T-cell (primary cell): ENCODE measurements around the gene EIF1B. TPM values are rescaled to one million over a fixed set of nuclear protein-coding genes. Genes with fewer than 3 reads are reported as not detected.
A peak's percentile ranks its signal among the peaks of the same experiment; 100 is the strongest.
"Not testable (repeated sequence)": the region's sequence is repeated elsewhere in the genome, so short reads cannot be mapped to it uniquely, and the experiment has no call there.

Experiments used
- ATAC-seq, 4 experiments: fragments of 200-7000 bp in 3 of 4; fragments of 150-1000 bp in 1 of 4; cut with Tn5 transposase; replicated peaks in 1 of 4; 1 replicate in 3 of 4; 2 replicates in 1 of 4; pipeline ENCODE4 v1.10.0; 2021; ENCODE audit warnings: moderate library complexity in 3 of 4, mild to moderate bottlenecking in 2 of 4, moderate number of reproducible peaks in 1 of 4
- CTCF ChIA-PET, 2 donors: fragments of 300-600 bp; sonication (Branson Sonifier 250); formaldehyde crosslinking; loops; one replicate each; lab custom pipeline; 2022; ENCODE audit warnings: antibody characterized with exemption in 2 of 2; lab: Charles Lee
- POLR2A ChIA-PET, 2 donors: fragments of 300-600 bp; sonication (Branson Sonifier 250); formaldehyde crosslinking; loops; one replicate each; lab custom pipeline; 2022; ENCODE audit warnings: antibody characterized with exemption in 2 of 2; lab: Charles Lee
- DNase-seq, 35 experiments: peaks; one replicate each; pipeline versions ENCODE4 v3.0.0 to v3.0.0-alpha.2; 2013 to 2023
- H3K27ac ChIP-seq: one replicate; pipeline ENCODE4 v1.5.1; 2013; ENCODE audit warnings: low read length
- H3K27me3 ChIP-seq, 2 experiments: replicated peaks in 1 of 2; 1 replicate in 1 of 2; 2 replicates in 1 of 2; pipeline versions ENCODE4 v1.6.1 to v1.7.0; 2013; ENCODE audit warnings: low read length in 1 of 2, mixed read lengths in 1 of 2; ENCODE audit not compliant: control insufficient read depth in 2 of 2, insufficient read depth in 2 of 2; ENCODE audit errors: extremely low read depth in 1 of 2
- H3K36me3 ChIP-seq, 2 donors: 1 replicate in 1 of 2; 2 replicates in 1 of 2; pipeline versions ENCODE4 v1.6.1 to v1.7.0; 2013; ENCODE audit warnings: low read length in 1 of 2; ENCODE audit not compliant: control insufficient read depth in 2 of 2, insufficient read depth in 1 of 2; ENCODE audit errors: extremely low read depth in 1 of 2
- H3K4me1 ChIP-seq, 2 experiments: 1 replicate in 1 of 2; 2 replicates in 1 of 2; pipeline versions ENCODE4 v1.6.1 to v1.7.0; 2013; ENCODE audit warnings: low read length in 2 of 2, mixed read lengths in 1 of 2; ENCODE audit not compliant: insufficient read depth in 2 of 2, control insufficient read depth in 1 of 2; ENCODE audit errors: extremely low read depth in 1 of 2
- H3K4me3 ChIP-seq, 2 donors: 1 replicate in 1 of 2; 2 replicates in 1 of 2; pipeline versions ENCODE4 v1.5.1 to v1.7.0; 2013; ENCODE audit warnings: mild to moderate bottlenecking in 2 of 2, low read length in 1 of 2, moderate library complexity in 1 of 2; ENCODE audit not compliant: control insufficient read depth in 1 of 2; ENCODE audit errors: extremely low read depth in 1 of 2
- H3K9me3 ChIP-seq: 2 replicates; pipeline ENCODE4 v1.7.0; 2013
- H3K27ac Mint-ChIP-seq, 2 donors: one replicate each; pipeline ENCODE4 v1.8.0; 2020 to 2021; ENCODE audit warnings: mild to moderate bottlenecking in 2 of 2, mixed read lengths in 2 of 2
- H3K27me3 Mint-ChIP-seq, 2 donors: one replicate each; pipeline ENCODE4 v1.8.0; 2021 to 2022; ENCODE audit warnings: mixed read lengths in 2 of 2
- H3K36me3 Mint-ChIP-seq: one replicate; pipeline ENCODE4 v1.8.0; 2021; ENCODE audit warnings: mixed read lengths
- H3K4me1 Mint-ChIP-seq, 3 donors: one replicate each; pipeline ENCODE4 v1.8.0; 2020 to 2022; ENCODE audit warnings: mixed read lengths in 3 of 3, mild to moderate bottlenecking in 1 of 3
- H3K4me3 Mint-ChIP-seq, 3 donors: one replicate each; pipeline ENCODE4 v1.8.0; 2020 to 2022; ENCODE audit warnings: mild to moderate bottlenecking in 3 of 3, mixed read lengths in 3 of 3, moderate library complexity in 3 of 3
- H3K9me3 Mint-ChIP-seq, 3 donors: one replicate each; pipeline ENCODE4 v1.8.0; 2020 to 2022; ENCODE audit warnings: mixed read lengths in 3 of 3
- WGBS: methylation state at CpG from one replicate; pipeline ENCODE4 v1.1.5; 2013; ENCODE audit warnings: missing lambda C conversion rate; ENCODE audit not compliant: insufficient coverage; 5-methylcytosine and 5-hydroxymethylcytosine counted together
- total RNA-seq, 35 experiments: library from RNA in 6 of 35; stranded (reverse) in 6 of 35; fragments of 120-200 nt in 1 of 35; gene quantifications; one replicate each; pipeline versions ENCODE4 v1.2.1 to v1.2.4 and lab custom pipeline; 2013 to 2026

The EIF1B gene
- total RNA-seq, 5 donors from 2014 or later (not counting 1 experiment from before 2014, with no cell fraction given), result 39.7 to 70.0 (median 53.3) TPM

DNA sequence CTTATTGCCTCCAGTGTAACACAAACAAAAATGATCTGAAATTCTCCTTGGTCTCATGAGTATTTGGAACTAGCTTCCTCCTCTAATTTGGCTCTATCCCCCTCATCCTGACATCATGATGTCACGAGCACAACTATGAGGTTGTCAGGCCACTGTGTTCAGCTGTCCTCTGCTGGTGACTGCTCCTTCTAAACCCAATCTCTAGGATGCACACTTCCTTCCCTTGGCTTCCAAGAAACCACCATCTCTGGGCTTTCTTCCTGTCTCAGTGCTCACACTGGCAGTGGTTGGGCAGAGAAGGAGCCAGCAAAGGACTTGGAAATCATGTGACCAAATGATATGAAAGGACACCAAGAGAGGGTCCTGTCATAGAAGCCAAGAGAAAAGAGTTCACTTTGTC lies 30.7 kb upstream of the EIF1B start:
- no peaks in the 10 kb centered on the region for H3K27me3 ChIP-seq
- WGBS, result 0% methylated on average over 1 of the region's 1 CpG
- H3K4me3 ChIP-seq, result no peak overlapping the region
- H3K4me1 ChIP-seq, result no peaks in the 10 kb centered on the region
- H3K36me3 Mint-ChIP-seq, result peaks cover 4% of the 10 kb centered on the region
- CTCF ChIA-PET, result interaction anchor here in 1 of 2 donors (0.6 kb wide), 1 partner anchor 42 kb away, joined by 3 read pairs; no protein-coding TSS in a partner anchor
- H3K4me3 Mint-ChIP-seq, result no peak overlapping the region
- no peaks in the 10 kb centered on the region for H3K36me3 ChIP-seq
- H3K27me3 Mint-ChIP-seq, result no peaks in the 10 kb centered on the region
- H3K9me3 Mint-ChIP-seq, result no peaks in the 10 kb centered on the region
- no peak for DNase-seq
- POLR2A ChIA-PET, result interaction anchor here in 1 of 2 donors (0.6 kb wide), 1 partner anchor 1603 kb away, joined by 3 read pairs; no protein-coding TSS in a partner anchor
- peaks cover 0 to 6% (median 0%) of the 10 kb centered on the region in 3 donors for H3K4me1 Mint-ChIP-seq
- H3K27ac Mint-ChIP-seq, result no peak overlapping the region
- no peak overlapping the region for H3K27ac ChIP-seq
- peak in 1 of 4 experiments; percentile 9 for ATAC-seq
- no peaks in the 10 kb centered on the region for H3K9me3 ChIP-seq

DNA sequence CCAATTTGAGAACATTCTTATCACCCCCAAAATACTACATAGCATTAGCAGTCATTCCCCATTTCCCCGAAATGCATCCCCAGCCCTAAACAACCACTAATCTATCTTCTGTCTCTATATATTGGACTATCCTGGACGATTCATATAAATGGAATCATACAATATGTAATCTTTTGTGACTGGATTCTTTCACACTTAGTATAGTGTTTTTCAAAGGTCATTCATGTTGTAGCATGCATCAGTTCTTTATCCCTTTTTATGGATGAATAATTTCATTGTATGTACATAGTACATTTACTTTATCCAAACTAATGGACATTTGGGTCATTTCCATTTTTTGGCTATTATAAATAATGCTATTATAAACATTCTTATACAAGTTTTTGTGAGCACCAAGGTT lies 27.5 kb upstream of the EIF1B start:
- Mint-ChIP-seq H3K27me3 (no peaks in the 10 kb centered on the region), H3K4me3 (no peak overlapping the region), H3K4me1 (no peaks in the 10 kb centered on the region), H3K27ac (no peak overlapping the region), H3K9me3 (no peaks in the 10 kb centered on the region), H3K36me3 (peaks cover 9% of the 10 kb centered on the region)
- Histone ChIP-seq H3K4me3 (no peak overlapping the region), H3K9me3 (no peaks in the 10 kb centered on the region), H3K4me1 (no peaks in the 10 kb centered on the region), H3K36me3 (no peaks in the 10 kb centered on the region), H3K27me3 (no peaks in the 10 kb centered on the region), H3K27ac (no peak overlapping the region)
- CTCF ChIA-PET, result no interaction called here
- ATAC-seq (no peak), DNase-seq (no peak)
- POLR2A ChIA-PET, result interaction anchor here in 1 of 2 donors (0.7 kb wide), 1 partner anchor 12 kb away, joined by 3 read pairs; no protein-coding TSS in a partner anchor
- WGBS, result no CpG with 5 or more reads among the region's 2 CpGs

DNA sequence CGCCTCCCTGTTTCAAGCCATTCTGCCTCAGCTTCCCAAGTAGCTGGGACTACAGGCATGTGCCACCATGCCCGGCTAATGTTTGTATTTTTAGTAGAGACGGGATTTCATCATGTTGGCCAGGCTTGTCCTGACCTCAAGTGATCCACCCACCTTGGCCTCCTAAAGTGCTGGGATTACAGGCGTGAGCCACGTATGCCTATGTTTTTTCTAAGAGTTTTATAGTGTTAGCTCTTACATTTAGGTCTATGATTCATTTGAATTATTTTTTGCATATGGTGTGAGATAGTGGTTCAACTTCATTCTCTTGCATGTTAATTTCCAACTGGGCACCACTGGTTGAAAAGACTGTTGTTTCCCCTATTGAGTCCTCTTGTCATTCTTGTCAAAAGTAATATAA lies 26.4 kb upstream of the EIF1B start:
- H3K9me3 ChIP-seq, H3K4me1 Mint-ChIP-seq, H3K36me3 Mint-ChIP-seq, H3K4me3 ChIP-seq, H3K27ac ChIP-seq, H3K27me3 ChIP-seq, H3K9me3 Mint-ChIP-seq, DNase-seq, H3K4me1 ChIP-seq, H3K27me3 Mint-ChIP-seq, H3K36me3 ChIP-seq, CTCF ChIA-PET, ATAC-seq, H3K27ac Mint-ChIP-seq, H3K4me3 Mint-ChIP-seq: not testable (repeated sequence)
- POLR2A ChIA-PET, result interaction anchor here in 1 of 2 donors (0.6 kb wide), 1 partner anchor 1594 kb away, joined by 4 read pairs; no protein-coding TSS in a partner anchor
- WGBS, result 96% methylated on average over 5 of the region's 5 CpGs

DNA sequence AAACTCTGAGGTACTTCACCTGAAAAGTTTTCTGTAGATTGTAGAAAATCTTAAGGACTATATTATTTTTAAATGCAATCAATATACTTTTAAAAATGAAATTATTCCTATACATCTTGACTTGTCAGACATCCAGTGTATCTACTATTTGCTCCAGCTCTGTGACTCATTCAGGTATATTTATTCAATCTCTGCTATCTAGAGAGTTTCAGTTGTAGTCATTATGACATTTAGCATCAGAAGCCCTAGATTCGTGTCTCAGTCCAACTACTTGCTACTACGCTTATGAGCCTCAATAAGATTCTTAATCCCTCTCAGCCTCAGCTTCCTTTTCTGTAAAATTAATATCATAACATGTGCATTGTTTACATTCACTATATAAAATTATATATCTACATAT lies 22.3 kb upstream of the EIF1B start:
- no peak for ATAC-seq

DNA sequence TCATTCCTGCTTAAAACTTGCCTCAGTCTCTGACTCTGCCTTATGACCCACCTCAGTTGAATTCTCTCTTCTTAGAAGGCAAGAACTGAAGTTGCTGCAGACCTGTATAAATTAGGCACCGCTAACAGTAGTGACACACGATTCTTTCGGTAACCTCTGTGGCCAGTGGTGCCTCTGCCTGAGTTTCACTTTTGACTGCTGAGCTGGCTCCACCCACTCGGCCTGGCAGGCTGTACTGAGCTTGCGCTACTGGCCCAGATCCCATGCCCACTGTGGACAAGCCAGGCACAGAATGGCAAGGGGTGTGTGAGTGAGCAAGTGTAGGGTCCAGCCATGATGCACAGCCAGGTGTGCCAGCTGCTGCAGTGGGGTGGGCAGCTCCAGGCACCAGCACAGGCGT lies 19.1 kb upstream of the EIF1B start:
- Mint-ChIP-seq H3K27me3 (no peaks in the 10 kb centered on the region), H3K4me3 (peak overlapping the region; percentile 12 to 54 (median 51)), H3K27ac (peak overlapping the region in 1 of 2 donors; percentile 72), H3K4me1 (peaks cover 0 to 7% (median 0%) of the 10 kb centered on the region in 3 donors), H3K9me3 (no peaks in the 10 kb centered on the region), H3K36me3 (peaks cover 47% of the 10 kb centered on the region)
- DNase-seq, result peak in 8 of 35 experiments; percentile 3 to 38 (median 10)
- peak; percentile 31 to 58 (median 45) for ATAC-seq
- Histone ChIP-seq H3K9me3 (no peaks in the 10 kb centered on the region), H3K4me3 (peak overlapping the region in 1 of 2 donors; percentile 18), H3K27me3 (no peaks in the 10 kb centered on the region), H3K4me1 (no peaks in the 10 kb centered on the region), H3K27ac (peak overlapping the region; percentile 58), H3K36me3 (peaks cover 4 to 6% of the 10 kb centered on the region in 2 donors)
- ChIA-PET POLR2A (no interaction called here), CTCF (interaction anchor here in 1 of 2 donors (0.8 kb wide), 1 partner anchor 36 kb away, joined by 3 read pairs; no protein-coding TSS in a partner anchor)
- 66% methylated on average over 6 of the region's 6 CpGs for WGBS

More for the DNA sequence above, 22.3 kb upstream of the EIF1B start:
- Mint-ChIP-seq H3K27me3 (no peaks in the 10 kb centered on the region), H3K27ac (no peak overlapping the region), H3K4me1 (peaks cover 0 to 7% (median 0%) of the 10 kb centered on the region in 3 donors), H3K36me3 (peaks cover 35% of the 10 kb centered on the region), H3K9me3 (no peaks in the 10 kb centered on the region), H3K4me3 (no peak overlapping the region)
- no peak for DNase-seq
- H3K36me3 ChIP-seq, result peaks cover 0 to 4% of the 10 kb centered on the region in 2 donors
- H3K27ac ChIP-seq, result no peak overlapping the region
- no peaks in the 10 kb centered on the region for H3K9me3 ChIP-seq
- no peaks in the 10 kb centered on the region for H3K27me3 ChIP-seq
- POLR2A ChIA-PET, result no interaction called here
- no peak overlapping the region for H3K4me3 ChIP-seq
- CTCF ChIA-PET, result no interaction called here
- no peaks in the 10 kb centered on the region for H3K4me1 ChIP-seq
- no CpG with 5 or more reads among the region's 2 CpGs for WGBS

DNA sequence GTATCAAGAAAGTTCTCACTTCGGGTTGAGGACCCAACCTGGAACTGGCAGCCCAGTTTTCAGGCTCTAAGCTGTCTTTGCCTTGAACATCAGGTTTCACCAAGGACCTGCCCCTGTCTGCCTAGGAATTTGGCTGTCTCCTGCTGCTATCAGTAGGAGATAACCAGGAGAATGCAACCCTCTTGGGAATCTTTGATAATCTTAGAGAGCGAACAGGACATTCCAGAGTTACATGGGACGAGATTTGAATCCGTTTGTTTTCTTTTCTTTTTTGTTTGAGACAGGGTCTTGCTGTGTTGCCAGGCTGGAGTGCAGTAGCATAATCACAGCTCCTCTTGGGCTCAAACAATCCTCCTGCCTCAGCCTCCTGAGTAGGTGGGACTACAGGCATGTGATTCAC lies 18.0 kb upstream of the EIF1B start:
- Mint-ChIP-seq H3K27me3 (no peaks in the 10 kb centered on the region), H3K4me3 (no peak overlapping the region), H3K36me3 (peaks cover 40% of the 10 kb centered on the region), H3K27ac (no peak overlapping the region), H3K9me3 (no peaks in the 10 kb centered on the region), H3K4me1 (peaks cover 0 to 7% (median 0%) of the 10 kb centered on the region in 3 donors)
- Histone ChIP-seq H3K36me3 (peaks cover 4 to 6% of the 10 kb centered on the region in 2 donors), H3K27me3 (no peaks in the 10 kb centered on the region), H3K4me3 (no peak overlapping the region), H3K4me1 (no peaks in the 10 kb centered on the region), H3K9me3 (no peaks in the 10 kb centered on the region), H3K27ac (no peak overlapping the region)
- DNase-seq (no peak), ATAC-seq (no peak)
- POLR2A ChIA-PET, result no interaction called here
- 96% methylated on average over 4 of the region's 4 CpGs for WGBS
- CTCF ChIA-PET, result interaction anchor here in 1 of 2 donors (0.5 kb wide), 1 partner anchor 521 kb away, joined by 3 read pairs; no protein-coding TSS in a partner anchor
